HEK293 (cell line): ENCODE data around the gene PAQR9.
A peak's percentile ranks its signal among the peaks of the same experiment; 100 is the strongest.

ENCODE experiments used
- MZF1 ChIP-seq: fragments of 450-650 bp; formaldehyde crosslinking; IDR thresholded peaks from 2 replicates; pipeline ENCODE4 v1.5.1; 2017; ENCODE audit warnings: missing biosample characterization, missing genetic modification characterization, borderline replicate concordance
- ZNF423 ChIP-seq: fragments of 450-650 bp; formaldehyde crosslinking; IDR thresholded peaks from 2 replicates; pipeline ENCODE4 v1.5.1; 2016; ENCODE audit warnings: missing biosample characterization, missing genetic modification characterization
- ZNF654 ChIP-seq: fragments of 450-650 bp; formaldehyde crosslinking; IDR thresholded peaks from 2 replicates; pipeline ENCODE4 v1.5.1; 2016; ENCODE audit warnings: low read depth, missing biosample characterization, missing genetic modification characterization
- ZNF707 ChIP-seq: fragments of 450-650 bp; formaldehyde crosslinking; IDR thresholded peaks from 2 replicates; pipeline ENCODE4 v1.5.1; 2016; ENCODE audit warnings: missing biosample characterization, missing genetic modification characterization
- ZNF792 ChIP-seq: fragments of 450-650 bp; formaldehyde crosslinking; IDR thresholded peaks from 2 replicates; pipeline ENCODE4 v1.5.1; 2016; ENCODE audit warnings: missing biosample characterization, missing genetic modification characterization
- TF ChIP-seq, protein P1 (sequence below): fragments of 450-650 bp; formaldehyde crosslinking; IDR thresholded peaks from 2 replicates; pipeline ENCODE4 v1.5.1; 2016; ENCODE audit warnings: missing biosample characterization, missing genetic modification characterization
- TF ChIP-seq, protein P2 (sequence below): fragments of 450-650 bp; formaldehyde crosslinking; IDR thresholded peaks from 2 replicates; pipeline ENCODE4 v1.5.1; 2016; ENCODE audit warnings: missing biosample characterization, missing genetic modification characterization
- TF ChIP-seq, protein P3 (sequence below): fragments of 450-650 bp; formaldehyde crosslinking; IDR thresholded peaks from 2 replicates; pipeline ENCODE4 v1.5.1; 2016; ENCODE audit warnings: missing biosample characterization, missing genetic modification characterization
- TF ChIP-seq, protein P4 (sequence below): fragments of 450-650 bp; formaldehyde crosslinking; optimal IDR thresholded peaks from 2 replicates; pipeline ENCODE3; 2016; ENCODE audit warnings: missing biosample characterization, mild to moderate bottlenecking, missing genetic modification characterization
- TF ChIP-seq, protein P5 (sequence below): fragments of 450-650 bp; formaldehyde crosslinking; IDR thresholded peaks from 2 replicates; pipeline ENCODE4 v1.5.1; 2017; ENCODE audit warnings: missing biosample characterization, missing genetic modification characterization
- TF ChIP-seq, protein P6 (sequence below): fragments of 450-650 bp; formaldehyde crosslinking; IDR thresholded peaks from 2 replicates; pipeline ENCODE4 v1.5.1; 2016; ENCODE audit warnings: missing biosample characterization, missing genetic modification characterization

DNA sequence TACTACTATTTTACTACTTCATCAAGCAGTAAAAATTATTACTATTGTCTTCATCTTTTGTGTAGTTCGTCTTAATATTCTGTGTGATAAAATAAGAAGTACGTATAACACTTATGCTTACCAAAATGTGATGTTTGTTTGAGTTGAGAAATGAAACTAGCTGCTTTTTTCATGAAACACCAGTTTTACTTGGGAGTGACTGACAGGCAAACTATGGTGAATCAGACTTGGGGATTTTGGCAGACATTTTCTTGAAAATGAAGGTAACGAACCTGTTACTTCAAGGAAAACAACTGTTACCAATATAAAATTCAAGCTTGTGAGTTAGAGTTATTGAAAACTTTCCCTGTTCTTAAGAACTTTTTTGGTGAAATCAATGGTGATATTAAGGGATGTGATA lies 48.2 kb upstream of the PAQR9 start:
- TF ChIP-seq, protein P1, sequence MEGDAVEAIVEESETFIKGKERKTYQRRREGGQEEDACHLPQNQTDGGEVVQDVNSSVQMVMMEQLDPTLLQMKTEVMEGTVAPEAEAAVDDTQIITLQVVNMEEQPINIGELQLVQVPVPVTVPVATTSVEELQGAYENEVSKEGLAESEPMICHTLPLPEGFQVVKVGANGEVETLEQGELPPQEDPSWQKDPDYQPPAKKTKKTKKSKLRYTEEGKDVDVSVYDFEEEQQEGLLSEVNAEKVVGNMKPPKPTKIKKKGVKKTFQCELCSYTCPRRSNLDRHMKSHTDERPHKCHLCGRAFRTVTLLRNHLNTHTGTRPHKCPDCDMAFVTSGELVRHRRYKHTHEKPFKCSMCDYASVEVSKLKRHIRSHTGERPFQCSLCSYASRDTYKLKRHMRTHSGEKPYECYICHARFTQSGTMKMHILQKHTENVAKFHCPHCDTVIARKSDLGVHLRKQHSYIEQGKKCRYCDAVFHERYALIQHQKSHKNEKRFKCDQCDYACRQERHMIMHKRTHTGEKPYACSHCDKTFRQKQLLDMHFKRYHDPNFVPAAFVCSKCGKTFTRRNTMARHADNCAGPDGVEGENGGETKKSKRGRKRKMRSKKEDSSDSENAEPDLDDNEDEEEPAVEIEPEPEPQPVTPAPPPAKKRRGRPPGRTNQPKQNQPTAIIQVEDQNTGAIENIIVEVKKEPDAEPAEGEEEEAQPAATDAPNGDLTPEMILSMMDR (tag by site-specific recombination), result no peak
- TF ChIP-seq, protein P2, sequence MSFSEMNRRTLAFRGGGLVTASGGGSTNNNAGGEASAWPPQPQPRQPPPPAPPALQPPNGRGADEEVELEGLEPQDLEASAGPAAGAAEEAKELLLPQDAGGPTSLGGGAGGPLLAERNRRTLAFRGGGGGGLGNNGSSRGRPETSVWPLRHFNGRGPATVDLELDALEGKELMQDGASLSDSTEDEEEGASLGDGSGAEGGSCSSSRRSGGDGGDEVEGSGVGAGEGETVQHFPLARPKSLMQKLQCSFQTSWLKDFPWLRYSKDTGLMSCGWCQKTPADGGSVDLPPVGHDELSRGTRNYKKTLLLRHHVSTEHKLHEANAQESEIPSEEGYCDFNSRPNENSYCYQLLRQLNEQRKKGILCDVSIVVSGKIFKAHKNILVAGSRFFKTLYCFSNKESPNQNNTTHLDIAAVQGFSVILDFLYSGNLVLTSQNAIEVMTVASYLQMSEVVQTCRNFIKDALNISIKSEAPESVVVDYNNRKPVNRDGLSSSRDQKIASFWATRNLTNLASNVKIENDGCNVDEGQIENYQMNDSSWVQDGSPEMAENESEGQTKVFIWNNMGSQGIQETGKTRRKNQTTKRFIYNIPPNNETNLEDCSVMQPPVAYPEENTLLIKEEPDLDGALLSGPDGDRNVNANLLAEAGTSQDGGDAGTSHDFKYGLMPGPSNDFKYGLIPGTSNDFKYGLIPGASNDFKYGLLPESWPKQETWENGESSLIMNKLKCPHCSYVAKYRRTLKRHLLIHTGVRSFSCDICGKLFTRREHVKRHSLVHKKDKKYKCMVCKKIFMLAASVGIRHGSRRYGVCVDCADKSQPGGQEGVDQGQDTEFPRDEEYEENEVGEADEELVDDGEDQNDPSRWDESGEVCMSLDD (tag by site-specific recombination), result no peak
- no peak for TF ChIP-seq MZF1 (tag by site-specific recombination)
- TF ChIP-seq ZNF792, result no peak
- TF ChIP-seq, protein P3, sequence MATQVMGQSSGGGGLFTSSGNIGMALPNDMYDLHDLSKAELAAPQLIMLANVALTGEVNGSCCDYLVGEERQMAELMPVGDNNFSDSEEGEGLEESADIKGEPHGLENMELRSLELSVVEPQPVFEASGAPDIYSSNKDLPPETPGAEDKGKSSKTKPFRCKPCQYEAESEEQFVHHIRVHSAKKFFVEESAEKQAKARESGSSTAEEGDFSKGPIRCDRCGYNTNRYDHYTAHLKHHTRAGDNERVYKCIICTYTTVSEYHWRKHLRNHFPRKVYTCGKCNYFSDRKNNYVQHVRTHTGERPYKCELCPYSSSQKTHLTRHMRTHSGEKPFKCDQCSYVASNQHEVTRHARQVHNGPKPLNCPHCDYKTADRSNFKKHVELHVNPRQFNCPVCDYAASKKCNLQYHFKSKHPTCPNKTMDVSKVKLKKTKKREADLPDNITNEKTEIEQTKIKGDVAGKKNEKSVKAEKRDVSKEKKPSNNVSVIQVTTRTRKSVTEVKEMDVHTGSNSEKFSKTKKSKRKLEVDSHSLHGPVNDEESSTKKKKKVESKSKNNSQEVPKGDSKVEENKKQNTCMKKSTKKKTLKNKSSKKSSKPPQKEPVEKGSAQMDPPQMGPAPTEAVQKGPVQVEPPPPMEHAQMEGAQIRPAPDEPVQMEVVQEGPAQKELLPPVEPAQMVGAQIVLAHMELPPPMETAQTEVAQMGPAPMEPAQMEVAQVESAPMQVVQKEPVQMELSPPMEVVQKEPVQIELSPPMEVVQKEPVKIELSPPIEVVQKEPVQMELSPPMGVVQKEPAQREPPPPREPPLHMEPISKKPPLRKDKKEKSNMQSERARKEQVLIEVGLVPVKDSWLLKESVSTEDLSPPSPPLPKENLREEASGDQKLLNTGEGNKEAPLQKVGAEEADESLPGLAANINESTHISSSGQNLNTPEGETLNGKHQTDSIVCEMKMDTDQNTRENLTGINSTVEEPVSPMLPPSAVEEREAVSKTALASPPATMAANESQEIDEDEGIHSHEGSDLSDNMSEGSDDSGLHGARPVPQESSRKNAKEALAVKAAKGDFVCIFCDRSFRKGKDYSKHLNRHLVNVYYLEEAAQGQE (tag by site-specific recombination), result no peak
- TF ChIP-seq ZNF707 (tag by site-specific recombination), result no peak
- TF ChIP-seq, protein P4, sequence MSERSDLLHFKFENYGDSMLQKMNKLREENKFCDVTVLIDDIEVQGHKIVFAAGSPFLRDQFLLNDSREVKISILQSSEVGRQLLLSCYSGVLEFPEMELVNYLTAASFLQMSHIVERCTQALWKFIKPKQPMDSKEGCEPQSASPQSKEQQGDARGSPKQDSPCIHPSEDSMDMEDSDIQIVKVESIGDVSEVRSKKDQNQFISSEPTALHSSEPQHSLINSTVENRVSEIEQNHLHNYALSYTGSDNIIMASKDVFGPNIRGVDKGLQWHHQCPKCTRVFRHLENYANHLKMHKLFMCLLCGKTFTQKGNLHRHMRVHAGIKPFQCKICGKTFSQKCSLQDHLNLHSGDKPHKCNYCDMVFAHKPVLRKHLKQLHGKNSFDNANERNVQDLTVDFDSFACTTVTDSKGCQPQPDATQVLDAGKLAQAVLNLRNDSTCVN (tag by site-specific recombination), result no peak
- TF ChIP-seq ZNF654 (tag by site-specific recombination), result no peak
- TF ChIP-seq, protein P5, sequence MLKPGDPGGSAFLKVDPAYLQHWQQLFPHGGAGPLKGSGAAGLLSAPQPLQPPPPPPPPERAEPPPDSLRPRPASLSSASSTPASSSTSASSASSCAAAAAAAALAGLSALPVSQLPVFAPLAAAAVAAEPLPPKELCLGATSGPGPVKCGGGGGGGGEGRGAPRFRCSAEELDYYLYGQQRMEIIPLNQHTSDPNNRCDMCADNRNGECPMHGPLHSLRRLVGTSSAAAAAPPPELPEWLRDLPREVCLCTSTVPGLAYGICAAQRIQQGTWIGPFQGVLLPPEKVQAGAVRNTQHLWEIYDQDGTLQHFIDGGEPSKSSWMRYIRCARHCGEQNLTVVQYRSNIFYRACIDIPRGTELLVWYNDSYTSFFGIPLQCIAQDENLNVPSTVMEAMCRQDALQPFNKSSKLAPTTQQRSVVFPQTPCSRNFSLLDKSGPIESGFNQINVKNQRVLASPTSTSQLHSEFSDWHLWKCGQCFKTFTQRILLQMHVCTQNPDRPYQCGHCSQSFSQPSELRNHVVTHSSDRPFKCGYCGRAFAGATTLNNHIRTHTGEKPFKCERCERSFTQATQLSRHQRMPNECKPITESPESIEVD (tag by site-specific recombination), result 0 out of 2 replicates have a peak, but pooled peaks have one; percentile 9
- no peak for TF ChIP-seq ZNF423 (tag by site-specific recombination)
- TF ChIP-seq, protein P6, sequence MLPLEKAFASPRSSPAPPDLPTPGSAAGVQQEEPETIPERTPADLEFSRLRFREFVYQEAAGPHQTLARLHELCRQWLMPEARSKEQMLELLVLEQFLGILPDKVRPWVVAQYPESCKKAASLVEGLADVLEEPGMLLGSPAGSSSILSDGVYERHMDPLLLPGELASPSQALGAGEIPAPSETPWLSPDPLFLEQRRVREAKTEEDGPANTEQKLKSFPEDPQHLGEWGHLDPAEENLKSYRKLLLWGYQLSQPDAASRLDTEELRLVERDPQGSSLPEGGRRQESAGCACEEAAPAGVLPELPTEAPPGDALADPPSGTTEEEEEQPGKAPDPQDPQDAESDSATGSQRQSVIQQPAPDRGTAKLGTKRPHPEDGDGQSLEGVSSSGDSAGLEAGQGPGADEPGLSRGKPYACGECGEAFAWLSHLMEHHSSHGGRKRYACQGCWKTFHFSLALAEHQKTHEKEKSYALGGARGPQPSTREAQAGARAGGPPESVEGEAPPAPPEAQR (tag by site-specific recombination), result no peak
